Eye (tissue), 1 donor: ENCODE results near the gene MYO9A.

Experiments used
- DNase-seq: peaks from one replicate; pipeline ENCODE4 v3.0.0-alpha.2; 2015

The MYO9A gene

DNA sequence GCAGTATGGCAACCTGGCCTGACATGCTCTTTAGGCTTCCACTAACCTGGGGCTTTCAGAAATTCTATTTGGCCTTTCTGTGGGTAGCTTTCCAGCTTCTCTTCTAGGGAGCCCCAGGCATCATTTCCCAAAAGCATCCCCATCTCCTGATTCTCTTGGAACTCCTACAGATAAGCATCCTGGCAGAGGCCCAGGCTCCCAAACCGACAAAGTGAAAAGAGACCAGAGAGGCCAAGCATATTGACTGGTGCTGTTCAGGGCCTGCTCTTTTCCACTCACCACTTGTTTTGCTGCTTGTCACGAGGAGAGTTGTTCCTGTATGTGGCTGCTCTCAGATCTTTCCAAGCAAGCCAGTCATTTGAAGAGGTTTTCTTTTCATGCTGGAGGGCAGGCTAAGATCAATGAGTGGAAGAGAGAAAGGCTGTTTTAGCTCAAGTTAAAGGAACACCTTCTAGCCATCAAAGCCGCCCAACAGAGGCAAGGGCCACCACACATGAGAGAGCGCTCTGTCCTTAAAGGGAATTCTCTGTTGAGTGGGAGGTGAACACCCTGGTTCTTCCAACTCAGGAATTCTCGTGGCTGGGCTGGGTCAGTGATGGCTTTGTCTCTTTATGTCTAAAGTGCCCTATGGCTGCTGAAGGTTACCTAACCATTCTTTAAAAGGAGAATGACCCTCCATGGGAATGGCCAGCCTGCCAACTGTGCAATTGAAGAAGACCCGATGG is 338.7 kb downstream of the MYO9A start:
- no peak for DNase-seq

DNA sequence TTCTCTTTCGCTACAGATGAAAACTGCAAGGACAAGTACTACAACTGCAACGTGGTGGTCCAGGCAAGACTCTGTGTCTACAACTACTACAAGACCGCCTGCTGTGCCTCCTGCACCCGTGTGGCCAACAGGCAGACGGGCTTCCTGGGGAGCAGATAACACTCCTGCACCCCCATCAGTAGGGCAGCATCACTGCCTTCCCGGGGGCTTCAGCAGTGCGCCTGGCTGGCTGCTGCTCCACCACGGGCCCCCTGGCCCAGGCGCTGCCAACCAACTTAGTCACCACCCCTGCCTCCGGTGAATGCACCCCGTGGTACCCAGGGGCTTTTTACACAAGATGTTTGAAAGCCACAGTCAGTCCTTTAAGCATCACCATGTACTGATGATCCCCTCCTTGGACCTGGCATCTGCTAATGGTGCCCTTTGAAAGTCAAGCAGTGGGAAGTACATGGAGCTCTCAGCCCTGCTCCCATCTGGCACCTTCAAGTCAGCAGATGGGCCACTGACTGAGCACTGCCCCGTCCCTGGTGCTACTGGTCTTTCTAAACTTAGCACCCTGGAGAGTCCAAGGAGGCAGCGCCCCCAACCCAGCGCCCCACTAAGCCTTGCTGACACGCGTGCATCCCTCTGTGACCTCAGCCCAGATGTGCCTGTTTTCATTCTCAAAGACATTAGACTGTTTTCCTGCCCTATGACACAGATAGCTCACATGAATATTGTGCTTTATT is 340.6 kb downstream of the MYO9A start:
- no peak for DNase-seq

DNA sequence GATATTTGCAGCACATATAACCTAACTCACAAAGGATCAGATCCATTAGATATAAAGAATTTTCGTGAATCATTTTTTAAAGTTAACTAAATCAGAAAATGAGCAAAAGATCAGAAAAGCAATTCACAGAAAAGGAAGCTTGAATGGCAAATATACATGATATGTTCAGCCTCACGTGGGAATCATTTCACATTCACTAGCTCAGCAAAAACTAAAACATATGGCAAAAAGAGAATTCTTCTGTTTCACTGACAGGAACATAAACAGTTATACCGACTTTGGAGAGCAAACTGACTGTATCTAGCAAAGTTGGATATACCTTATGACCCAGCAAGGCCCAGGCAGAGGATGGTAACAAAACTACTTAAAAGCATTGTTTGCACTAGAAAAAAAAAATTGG is 341.6 kb downstream of the MYO9A start:
- DNase-seq = no peak

DNA sequence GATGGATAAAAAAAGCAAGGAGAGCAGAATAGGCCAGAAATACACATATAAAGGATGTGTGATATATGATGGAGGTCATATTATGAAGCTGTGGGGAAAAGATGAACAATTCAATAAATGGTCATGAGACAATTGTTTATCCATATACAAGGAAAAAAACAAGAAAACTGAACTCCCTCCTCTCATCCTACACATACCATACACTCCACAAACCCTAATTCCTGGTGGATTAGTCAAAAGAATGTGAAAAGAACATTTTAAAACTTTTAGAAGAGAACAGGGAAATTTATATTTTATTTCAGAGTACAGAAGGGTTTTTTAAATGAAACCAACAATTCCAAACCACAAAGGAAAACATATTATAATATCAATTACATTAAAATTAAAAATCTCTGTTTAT is 342.1 kb downstream of the MYO9A start:
- no peak for DNase-seq

DNA sequence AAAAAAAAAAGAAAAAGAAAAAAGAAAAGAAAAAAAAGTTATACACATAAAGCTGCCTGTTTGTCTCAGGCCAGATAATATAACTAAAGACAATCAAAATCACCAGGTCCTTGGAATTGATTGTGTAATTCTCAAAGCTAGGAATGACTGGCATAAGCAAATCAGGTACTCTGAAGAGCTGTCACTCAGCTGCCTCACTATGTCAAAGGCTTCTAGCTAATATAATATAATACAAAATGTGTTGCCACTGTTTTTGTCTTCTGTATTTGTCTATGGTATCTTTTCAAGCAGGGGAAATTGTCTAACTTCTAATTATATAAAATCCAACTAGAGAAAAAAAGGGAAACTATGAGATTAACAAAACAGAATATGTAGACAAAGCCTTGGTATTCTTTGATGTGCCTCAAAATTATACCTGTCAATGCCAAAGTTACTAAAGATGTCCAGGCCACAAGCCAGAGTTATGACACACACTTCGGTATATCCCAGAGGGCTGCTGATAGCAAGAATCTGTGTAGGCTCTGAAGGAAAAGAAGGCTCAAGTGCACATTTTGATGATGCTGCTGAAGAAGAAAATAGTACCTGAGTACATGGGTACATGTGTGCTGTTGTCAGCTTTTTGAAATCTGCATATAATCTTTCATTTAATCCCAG is 344.6 kb downstream of the MYO9A start:
- no peak for DNase-seq
